ENCODE results near the gene EIF2AK2. TPM values are rescaled to one million over a fixed set of nuclear protein-coding genes. Genes with fewer than 3 reads are reported as not detected.

The EIF2AK2 gene
- total RNA-seq, 3 donors from 2014 or later = 22.3 to 33.2 (median 23.5) TPM

DNA sequence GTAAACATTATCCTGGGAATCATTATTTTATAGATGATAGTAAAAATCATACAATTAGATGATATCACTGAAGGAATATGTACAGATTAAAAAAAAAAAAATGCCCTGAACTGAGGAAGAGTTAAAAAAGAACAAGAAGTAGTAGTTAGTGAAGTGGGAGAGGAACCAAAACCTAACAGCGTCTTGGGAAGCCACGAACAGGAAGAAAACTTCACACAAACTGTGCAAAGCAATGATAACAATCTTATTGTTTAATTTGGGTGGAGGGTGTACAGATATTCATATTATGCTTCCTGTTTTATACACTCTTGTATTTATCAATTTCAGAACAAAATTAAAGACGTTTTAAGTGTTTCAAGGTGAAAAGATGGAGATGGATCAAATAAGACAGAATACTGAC is 76.1 kb downstream of the EIF2AK2 start:
- Histone ChIP-seq H3K9me3 (no peaks in the 10 kb centered on the region), H3K27ac (no peak overlapping the region), H3K4me3 (no peak overlapping the region), H3K36me3 (no peaks in the 10 kb centered on the region), H3K27me3 (no peaks in the 10 kb centered on the region), H3K4me1 (no peaks in the 10 kb centered on the region)
- intact Hi-C loops (cut with DNase I; ENCODE audit: low total_unique reads) = no loop called here
- TF ChIP-seq POLR2AphosphoS5 (IDR thresholded peaks at IDR 0.05) (no peak), POLR2A (IDR thresholded peaks at IDR 0.05) (no peak)
- TF ChIP-seq, protein P1, sequence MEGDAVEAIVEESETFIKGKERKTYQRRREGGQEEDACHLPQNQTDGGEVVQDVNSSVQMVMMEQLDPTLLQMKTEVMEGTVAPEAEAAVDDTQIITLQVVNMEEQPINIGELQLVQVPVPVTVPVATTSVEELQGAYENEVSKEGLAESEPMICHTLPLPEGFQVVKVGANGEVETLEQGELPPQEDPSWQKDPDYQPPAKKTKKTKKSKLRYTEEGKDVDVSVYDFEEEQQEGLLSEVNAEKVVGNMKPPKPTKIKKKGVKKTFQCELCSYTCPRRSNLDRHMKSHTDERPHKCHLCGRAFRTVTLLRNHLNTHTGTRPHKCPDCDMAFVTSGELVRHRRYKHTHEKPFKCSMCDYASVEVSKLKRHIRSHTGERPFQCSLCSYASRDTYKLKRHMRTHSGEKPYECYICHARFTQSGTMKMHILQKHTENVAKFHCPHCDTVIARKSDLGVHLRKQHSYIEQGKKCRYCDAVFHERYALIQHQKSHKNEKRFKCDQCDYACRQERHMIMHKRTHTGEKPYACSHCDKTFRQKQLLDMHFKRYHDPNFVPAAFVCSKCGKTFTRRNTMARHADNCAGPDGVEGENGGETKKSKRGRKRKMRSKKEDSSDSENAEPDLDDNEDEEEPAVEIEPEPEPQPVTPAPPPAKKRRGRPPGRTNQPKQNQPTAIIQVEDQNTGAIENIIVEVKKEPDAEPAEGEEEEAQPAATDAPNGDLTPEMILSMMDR (IDR thresholded peaks at IDR 0.05) = no peak
- DNase-seq (ENCODE audit: low spot score in 2 of 2) = no peak

DNA sequence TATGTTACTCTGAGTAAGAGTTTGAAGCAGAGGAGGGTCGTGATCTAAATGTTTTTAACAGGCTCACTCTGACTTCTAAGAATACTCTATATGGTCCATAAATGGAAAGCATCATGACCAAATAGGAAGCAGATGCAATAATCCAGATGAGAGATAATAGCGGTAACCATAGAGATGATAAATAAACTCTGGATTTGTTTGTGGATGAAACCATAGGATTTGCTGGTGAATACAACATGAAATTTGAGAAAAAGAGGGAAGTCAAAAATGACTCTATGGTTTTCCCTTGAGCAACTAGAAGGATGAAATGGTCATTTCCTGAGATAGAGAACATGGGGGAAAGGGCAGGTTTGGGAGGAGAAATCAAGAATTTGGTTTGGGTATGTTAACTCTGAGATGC is 76.5 kb downstream of the EIF2AK2 start:
- Histone ChIP-seq H3K9me3 (no peaks in the 10 kb centered on the region), H3K36me3 (no peaks in the 10 kb centered on the region), H3K27me3 (no peaks in the 10 kb centered on the region), H3K4me3 (no peak overlapping the region), H3K27ac (no peak overlapping the region), H3K4me1 (no peaks in the 10 kb centered on the region)
- intact Hi-C loops (cut with DNase I; ENCODE audit: low total_unique reads) = no loop called here
- TF ChIP-seq, protein P1 (IDR thresholded peaks at IDR 0.05) = no peak
- no peak for TF ChIP-seq POLR2AphosphoS5 (IDR thresholded peaks at IDR 0.05)
- no peak for TF ChIP-seq POLR2A (IDR thresholded peaks at IDR 0.05)
- no peak for DNase-seq (ENCODE audit: low spot score in 2 of 2)

DNA sequence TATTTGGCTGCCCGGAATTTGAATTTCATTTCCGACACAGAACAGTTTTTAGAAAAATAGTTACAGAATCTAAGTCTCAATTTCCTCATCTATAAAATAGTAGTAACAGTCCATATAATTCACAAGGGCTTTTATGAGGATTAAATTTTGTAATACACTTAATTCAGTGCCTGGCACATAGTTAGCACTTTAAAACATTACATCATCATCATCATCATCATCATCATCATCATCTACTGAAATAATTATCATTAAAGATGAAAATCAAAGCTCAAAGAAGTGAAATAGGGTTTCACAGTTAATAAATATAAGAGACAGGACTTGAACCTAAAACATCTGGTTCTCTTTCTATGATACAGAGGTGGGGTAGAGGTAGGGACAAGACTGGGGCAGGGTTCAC is 85.8 kb downstream of the EIF2AK2 start:
- H3K36me3 ChIP-seq = peaks cover 1% of the 10 kb centered on the region
- no peak overlapping the region for H3K27ac ChIP-seq
- H3K9me3 ChIP-seq = no peaks in the 10 kb centered on the region
- no peaks in the 10 kb centered on the region for H3K4me1 ChIP-seq
- no peaks in the 10 kb centered on the region for H3K27me3 ChIP-seq
- TF ChIP-seq POLR2A (IDR thresholded peaks at IDR 0.05) (no peak), POLR2AphosphoS5 (IDR thresholded peaks at IDR 0.05) (no peak)
- TF ChIP-seq, protein P1 (IDR thresholded peaks at IDR 0.05) = no peak
- no peak overlapping the region for H3K4me3 ChIP-seq
- no peak for DNase-seq (ENCODE audit: low spot score in 2 of 2)
- intact Hi-C loops (cut with DNase I; ENCODE audit: low total_unique reads) = no loop called here

DNA sequence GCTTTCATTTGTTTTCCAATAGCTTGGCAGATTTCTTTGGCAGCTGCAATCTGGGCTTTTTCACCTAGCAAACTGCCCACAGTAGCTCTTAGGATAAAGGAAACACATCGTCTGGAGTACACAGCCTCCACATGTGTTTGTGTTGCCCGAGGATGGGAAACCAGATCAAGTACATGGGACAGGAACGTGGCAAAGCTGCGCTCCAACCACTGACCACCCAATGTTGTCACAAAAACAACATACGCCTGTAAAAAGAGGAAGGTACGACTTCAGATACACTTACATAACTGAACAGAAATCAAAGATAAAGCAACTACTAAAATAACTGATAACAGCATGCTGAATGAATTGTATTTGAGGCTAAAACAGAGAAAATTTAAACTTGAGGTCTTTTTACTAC is 88.1 kb downstream of the EIF2AK2 start:
- Histone ChIP-seq H3K27ac (no peak overlapping the region), H3K27me3 (no peaks in the 10 kb centered on the region), H3K36me3 (peaks cover 6% of the 10 kb centered on the region), H3K9me3 (no peaks in the 10 kb centered on the region), H3K4me1 (no peaks in the 10 kb centered on the region), H3K4me3 (no peak overlapping the region)
- no peak for TF ChIP-seq POLR2AphosphoS5 (IDR thresholded peaks at IDR 0.05)
- TF ChIP-seq POLR2A (IDR thresholded peaks at IDR 0.05) = no peak
- TF ChIP-seq, protein P1 (IDR thresholded peaks at IDR 0.05) = no peak
- no peak for DNase-seq (ENCODE audit: low spot score in 2 of 2)
- intact Hi-C loops (cut with DNase I; ENCODE audit: low total_unique reads) = no loop called here

DNA sequence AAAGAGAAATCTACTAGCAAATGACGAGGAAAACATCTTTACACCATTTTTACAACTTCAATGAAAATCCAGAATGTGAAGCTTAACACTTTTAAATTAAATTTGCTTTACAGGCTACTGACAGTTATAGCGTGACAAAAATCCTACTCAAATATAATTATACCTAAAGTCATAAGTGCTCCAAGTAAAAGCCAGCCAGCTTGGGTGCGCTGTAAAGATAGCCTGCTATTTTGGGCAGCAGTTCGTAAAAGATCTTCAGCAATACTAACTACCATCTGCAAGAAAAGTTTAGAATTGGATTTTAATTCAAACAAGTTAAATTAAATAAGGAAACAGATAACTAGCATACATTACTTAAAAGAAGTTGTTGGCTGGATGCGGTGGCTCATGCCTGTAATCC is 95.0 kb downstream of the EIF2AK2 start:
- intact Hi-C loops (cut with DNase I; ENCODE audit: low total_unique reads) = no loop called here
- no peak overlapping the region for H3K4me3 ChIP-seq
- no peak overlapping the region for H3K27ac ChIP-seq
- H3K4me1 ChIP-seq = no peaks in the 10 kb centered on the region
- TF ChIP-seq, protein P1 (IDR thresholded peaks at IDR 0.05) = no peak
- TF ChIP-seq POLR2A (IDR thresholded peaks at IDR 0.05) (no peak), POLR2AphosphoS5 (IDR thresholded peaks at IDR 0.05) (no peak)
- DNase-seq (ENCODE audit: low spot score in 2 of 2) = no peak
- H3K36me3 ChIP-seq = peaks cover 13% of the 10 kb centered on the region
- H3K27me3 ChIP-seq = no peaks in the 10 kb centered on the region
- no peaks in the 10 kb centered on the region for H3K9me3 ChIP-seq

All from breast epithelium (tissue), 4 donors.